ENCODE results near the gene DDIT4. TPM values are rescaled to one million over a fixed set of nuclear protein-coding genes. Genes with fewer than 3 reads are reported as not detected.

The DDIT4 gene
- total and polyA plus RNA-seq, 9 of the 15 experiments (the other 6 are each of a cell fraction or from before 2014, with no cell fraction given) = 8.2 to 675 (median 159) TPM

- DNase-seq (ENCODE audit: extremely low read depth in 1 of 4, low spot score in 3 of 4) (no peak), FAIRE-seq (no peak), ATAC-seq (no peak)
- in situ Hi-C loops (cut with MboI) = no loop called here
- TF ChIP-seq RBM25 (IDR thresholded peaks at IDR 0.05; ENCODE audit: low read depth, low read length, severe bottlenecking) (no peak), NR2C2 (CRISPR knock-in tag; IDR thresholded peaks at IDR 0.05) (no peak), NR2C2 (tag; IDR thresholded peaks at IDR 0.05) (no peak), ZNF316 (IDR thresholded peaks at IDR 0.05) (peak; percentile 91), GTF2E2 (tag; IDR thresholded peaks at IDR 0.05) (no peak), MAFG (tag; conservative IDR thresholded peaks at IDR 0.05) (peak; percentile 59), MAFF (IDR thresholded peaks at IDR 0.05; ENCODE audit: low read length) (peak; percentile 56), C11orf30 (IDR thresholded peaks at IDR 0.05; ENCODE audit: low read depth) (peak; percentile 88), ZNF24 (IDR thresholded peaks at IDR 0.05) (no peak), ZNF408 (CRISPR knock-in tag; IDR thresholded peaks at IDR 0.05; ENCODE audit: low read depth) (no peak), MLLT1 (IDR thresholded peaks at IDR 0.05) (no peak), ZKSCAN1 (IDR thresholded peaks at IDR 0.05; ENCODE audit: low read depth, low read length) (peak; percentile 91), ELK3 (CRISPR knock-in tag; IDR thresholded peaks at IDR 0.05) (no peak), DMBX1 (CRISPR knock-in tag; IDR thresholded peaks at IDR 0.05; ENCODE audit: borderline replicate concordance) (peak; percentile 42; the same call in 1 of the 2 replicates), NFE2L1 (tag; IDR thresholded peaks at IDR 0.05; ENCODE audit: borderline replicate concordance, low read depth) (peak; percentile 14; the same call in 1 of the 2 replicates)
- Histone ChIP-seq H3K9me3 (replicated peaks; ENCODE audit: control insufficient read depth, insufficient read depth, low read depth, low read length) (no peaks in the 10 kb centered on the region), H3K4me1 (replicated peaks in 1 of 2; ENCODE audit: control insufficient read depth in 2 of 2, insufficient read depth in 2 of 2, low read length in 2 of 2) (peaks cover 45 to 67% of the 10 kb centered on the region in 2 experiments), H3K79me2 (ENCODE audit: control insufficient read depth, insufficient read depth, low read length) (no peaks in the 10 kb centered on the region), H3K4me2 (ENCODE audit: insufficient read depth, low read length) (no peak overlapping the region), H3K27ac (ENCODE audit: extremely low read depth, low read depth, low read length) (no peak overlapping the region), H3K9ac (ENCODE audit: insufficient read depth in 1 of 2, low read depth in 2 of 2, low read length in 2 of 2) (no peak overlapping the region), H3K4me3 (no peak overlapping the region), H2AFZ (ENCODE audit: low read depth, low read length) (no peak overlapping the region), H3K9me1 (ENCODE audit: control insufficient read depth, insufficient read depth, low read length) (no peaks in the 10 kb centered on the region), H3K36me3 (ENCODE audit: control insufficient read depth, insufficient read depth, low read length) (no peaks in the 10 kb centered on the region), H3K27me3 (ENCODE audit: control insufficient read depth in 2 of 2, insufficient read depth in 2 of 2, low read length in 2 of 2) (no peaks in the 10 kb centered on the region), H4K20me1 (replicated peaks; ENCODE audit: control insufficient read depth, insufficient read depth, low read length) (no peaks in the 10 kb centered on the region)
- no TSS peak for BruUV-seq (replicated peaks)
- intact Hi-C loops (cut with micrococcal nuclease) = no loop called here
- ChIA-PET POLR2A (interaction anchor here (0.6 to 2.3 kb wide), 6 partner anchors 8 to 39 kb away, joined by 3 to 17 read pairs (median 4); partner anchors contain the start of gene DDIT4), CTCF (ENCODE audit: low intra/inter-chr PET ratio) (interaction anchor here (0.6 kb wide), 1 partner anchor 1569 kb away, joined by 3 read pairs; no protein-coding TSS in a partner anchor)
- WGBS (ENCODE audit: insufficient coverage, low coverage, missing lambda C conversion rate) = 63% methylated on average over 8 of the region's 8 CpGs
These were observed 39.2 kb downstream of the DDIT4 start for GRCh38 chr10:72312865-72313391.
